DND-41 (cell line): ENCODE measurements around the gene SEC16A.

Experiments
- ATAC-seq: fragments of 200-7000 bp; cut with Tn5 transposase; 3 replicates; pipeline ENCODE4 v1.9.1; 2021; ENCODE audit warnings: low read depth; ENCODE audit not compliant: insufficient read depth
- DNase-seq: peaks from one replicate; pipeline ENCODE4 v3.0.0-alpha.2; 2020
- H2AFZ ChIP-seq: 2 replicates; pipeline ENCODE4 v1.6.0; 2012; ENCODE audit warnings: low read depth, low read length
- H3K27ac ChIP-seq: 2 replicates; pipeline ENCODE4 v1.5.1; 2012; ENCODE audit warnings: low read length, inconsistent platforms
- H3K27me3 ChIP-seq: fragments of 200-600 bp; sonication (generic); 2 replicates; pipeline ENCODE4 v1.6.0; 2012; ENCODE audit warnings: low read length, mild to moderate bottlenecking, inconsistent platforms; ENCODE audit not compliant: insufficient read depth, poor library complexity
- H3K36me3 ChIP-seq: 2 replicates; pipeline ENCODE4 v1.5.1; 2012; ENCODE audit warnings: low read length, inconsistent platforms; ENCODE audit not compliant: insufficient read depth
- H3K4me1 ChIP-seq: 2 replicates; pipeline ENCODE4 v1.5.1; 2012; ENCODE audit warnings: mild to moderate bottlenecking, low read length; ENCODE audit not compliant: insufficient read depth
- H3K4me2 ChIP-seq: 2 replicates; pipeline ENCODE4 v1.6.0; 2012; ENCODE audit warnings: mild to moderate bottlenecking, moderate library complexity, low read length, inconsistent platforms; ENCODE audit not compliant: insufficient read depth
- H3K4me3 ChIP-seq, 2 experiments: fragments of 200-600 bp in 1 of 2; shearing (Covaris generic) in 1 of 2; 2 replicates each; pipeline ENCODE4 v1.5.1; 2012 to 2016; ENCODE audit warnings: inconsistent platforms in 2 of 2, low read length in 2 of 2, mild to moderate bottlenecking in 2 of 2, low read depth in 1 of 2, moderate library complexity in 1 of 2
- H3K79me2 ChIP-seq: 2 replicates; pipeline ENCODE4 v1.6.0; 2012; ENCODE audit warnings: low read length, inconsistent platforms; ENCODE audit not compliant: insufficient read depth
- H3K9ac ChIP-seq: 2 replicates; pipeline ENCODE4 v1.6.0; 2012; ENCODE audit warnings: low read depth, mild to moderate bottlenecking, inconsistent platforms, low read length, moderate library complexity
- H3K9me3 ChIP-seq: 2 replicates; pipeline ENCODE4 v1.5.1; 2012; ENCODE audit warnings: low read length, moderate library complexity, mild to moderate bottlenecking, inconsistent platforms; ENCODE audit not compliant: insufficient read depth, severe bottlenecking
- H4K20me1 ChIP-seq: 2 replicates; pipeline ENCODE4 v1.6.0; 2012; ENCODE audit warnings: low read length; ENCODE audit not compliant: insufficient read depth
- CTCF ChIP-seq: IDR thresholded peaks from 2 replicates; pipeline ENCODE4 v1.5.1; 2012; ENCODE audit warnings: borderline replicate concordance, low read length, moderate library complexity, mild to moderate bottlenecking; ENCODE audit not compliant: poor library complexity, severe bottlenecking; ENCODE audit errors: extremely low read depth
- EZH2 ChIP-seq: IDR thresholded peaks from 3 replicates; pipeline ENCODE4 v1.6.1; 2012; ENCODE audit warnings: borderline replicate concordance, low read depth, mild to moderate bottlenecking, moderate library complexity, low read length, inconsistent platforms; ENCODE audit not compliant: severe bottlenecking

SEC16A gene

GRCh38 chr9:136512651-136513071 is 29.8 kb upstream of the SEC16A start:
- TF ChIP-seq EZH2: no peak
- TF ChIP-seq CTCF: no peak
- Histone ChIP-seq H4K20me1 (peaks cover 83% of the 10 kb centered on the region), H3K9ac (no peak overlapping the region), H2AFZ (no peak overlapping the region), H3K9me3 (no peaks in the 10 kb centered on the region), H3K4me2 (no peak overlapping the region), H3K27ac (no peak overlapping the region), H3K4me1 (no peaks in the 10 kb centered on the region), H3K36me3 (peaks cover 99% of the 10 kb centered on the region), H3K4me3 (no peak overlapping the region), H3K27me3 (no peaks in the 10 kb centered on the region), H3K79me2 (peaks cover 68% of the 10 kb centered on the region)
- DNase-seq (no peak), ATAC-seq (peak; percentile 36; the same call in 2 of the 3 replicates)

- Histone ChIP-seq H3K4me1 (no peaks in the 10 kb centered on the region), H3K9ac (no peak overlapping the region), H3K4me3 (no peak overlapping the region), H3K36me3 (peaks cover 99% of the 10 kb centered on the region), H3K27ac (no peak overlapping the region), H2AFZ (no peak overlapping the region), H3K9me3 (no peaks in the 10 kb centered on the region), H3K4me2 (no peak overlapping the region), H3K27me3 (no peaks in the 10 kb centered on the region), H4K20me1 (peaks cover 84% of the 10 kb centered on the region), H3K79me2 (peaks cover 65% of the 10 kb centered on the region)
- DNase-seq (no peak), ATAC-seq (no peak)
- TF ChIP-seq CTCF (no peak), EZH2 (no peak)
Observed at GRCh38 chr9:136511670-136512592, 29.1 kb upstream of the SEC16A start.

- Histone ChIP-seq H2AFZ (no peak overlapping the region), H3K9me3 (no peaks in the 10 kb centered on the region), H3K27me3 (no peaks in the 10 kb centered on the region), H3K79me2 (peaks cover 66% of the 10 kb centered on the region), H3K9ac (no peak overlapping the region), H3K4me3 (no peak overlapping the region), H3K27ac (no peak overlapping the region), H3K36me3 (peaks cover 99% of the 10 kb centered on the region), H4K20me1 (peaks cover 83% of the 10 kb centered on the region), H3K4me2 (no peak overlapping the region), H3K4me1 (no peaks in the 10 kb centered on the region)
- DNase-seq (no peak), ATAC-seq (no peak)
- TF ChIP-seq CTCF: no peak
- TF ChIP-seq EZH2: no peak
Observed at GRCh38 chr9:136511144-136511669, 28.4 kb upstream of the SEC16A start.
